GM19043 (cell line): ENCODE measurements around the gene RYR1.
"Not testable (repeated sequence)": the region's sequence is repeated elsewhere in the genome, so short reads cannot be mapped to it uniquely, and the experiment has no call there.

Experiments
- ATAC-seq: cut with Tn5 transposase; IDR thresholded peaks from one replicate; pipeline ENCODE4 v1.9.1; 2021; ENCODE audit warnings: low read depth; ENCODE audit not compliant: unreplicated experiment

The RYR1 gene

DNA sequence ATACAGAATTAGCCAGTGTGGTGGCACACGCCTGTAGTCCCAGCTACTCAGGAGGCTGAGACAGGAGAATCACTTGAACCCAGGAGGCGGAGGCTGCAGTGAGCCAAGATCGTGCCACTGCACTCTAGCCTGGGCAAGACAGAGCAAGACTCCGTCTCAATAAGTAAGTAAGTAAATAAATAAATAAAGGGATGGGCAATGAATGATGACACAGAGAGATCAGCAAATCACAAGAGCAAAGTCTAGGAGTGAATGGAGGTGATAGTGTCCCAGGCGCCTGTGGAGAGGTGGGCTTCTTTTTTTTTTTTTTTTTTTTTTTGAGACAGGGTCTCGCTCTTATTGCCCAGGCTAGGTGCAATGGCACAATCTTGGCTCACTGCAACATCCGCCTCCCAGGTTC is 125.4 kb downstream of the RYR1 start:
- ATAC-seq, result not testable (repeated sequence)

DNA sequence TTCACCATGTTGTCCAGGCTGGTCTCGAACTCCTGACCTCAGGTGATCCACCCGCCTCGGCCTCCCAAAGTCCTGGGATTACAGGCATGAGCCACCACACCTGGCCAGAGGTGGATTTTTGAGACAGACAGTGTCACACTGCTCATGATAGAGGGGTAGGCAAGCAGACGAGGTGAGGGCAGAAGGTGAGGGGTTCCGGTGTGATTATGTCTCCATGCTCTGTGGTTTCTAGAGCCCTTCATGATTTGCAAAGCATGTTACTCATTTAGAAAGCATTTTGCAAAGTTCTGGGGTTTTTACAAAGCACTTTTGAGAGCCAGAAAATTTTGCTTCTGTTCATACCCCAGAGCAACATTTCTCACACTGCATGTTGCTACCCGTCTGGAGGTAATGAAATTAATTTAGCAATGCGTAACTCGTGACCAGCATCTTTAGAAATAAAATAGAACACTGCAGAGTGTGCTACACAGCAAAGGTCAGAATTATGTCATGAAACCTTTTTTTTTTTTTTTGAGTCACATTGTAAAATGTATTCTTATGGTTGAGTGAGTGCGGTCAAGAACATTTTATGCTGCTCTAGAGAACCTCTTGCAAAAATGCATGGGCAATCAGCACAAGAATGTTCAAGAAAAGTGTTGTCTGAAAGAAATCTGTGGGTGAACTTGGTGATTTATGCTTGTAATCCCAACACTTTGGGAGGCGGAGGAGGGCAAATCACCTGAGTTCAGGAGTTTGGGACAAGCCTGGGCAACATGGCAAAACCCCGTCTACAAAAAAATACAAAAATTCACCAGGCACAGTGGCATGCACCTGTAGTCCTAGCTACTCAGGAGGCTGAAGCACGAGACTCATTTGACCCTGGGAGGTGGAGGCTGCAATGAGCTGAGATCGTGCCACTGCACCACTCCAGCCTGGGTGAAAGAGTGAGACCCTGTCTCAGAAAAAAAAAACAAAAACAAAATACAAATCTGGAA is 126.2 kb downstream of the RYR1 start:
- peak; percentile 61 for ATAC-seq

DNA sequence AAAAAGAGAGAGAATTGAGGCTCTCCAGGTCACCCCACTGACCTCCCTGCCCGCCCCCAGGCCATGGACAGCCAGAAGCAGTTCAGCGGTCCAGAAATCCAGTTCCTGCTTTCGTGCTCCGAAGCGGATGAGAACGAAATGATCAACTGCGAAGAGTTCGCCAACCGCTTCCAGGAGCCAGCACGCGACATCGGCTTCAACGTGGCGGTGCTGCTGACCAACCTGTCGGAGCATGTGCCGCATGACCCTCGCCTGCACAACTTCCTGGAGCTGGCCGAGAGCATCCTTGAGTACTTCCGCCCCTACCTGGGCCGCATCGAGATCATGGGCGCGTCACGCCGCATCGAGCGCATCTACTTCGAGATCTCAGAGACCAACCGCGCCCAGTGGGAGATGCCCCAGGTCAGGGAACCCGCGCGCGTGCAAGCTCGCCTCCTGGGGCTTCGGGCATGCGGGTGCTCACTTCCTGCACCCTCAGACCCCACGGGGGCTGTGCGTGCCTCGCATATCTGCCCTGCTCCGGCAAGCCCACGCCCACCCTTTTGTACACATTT is 127.6 kb downstream of the RYR1 start:
- no peak for ATAC-seq

DNA sequence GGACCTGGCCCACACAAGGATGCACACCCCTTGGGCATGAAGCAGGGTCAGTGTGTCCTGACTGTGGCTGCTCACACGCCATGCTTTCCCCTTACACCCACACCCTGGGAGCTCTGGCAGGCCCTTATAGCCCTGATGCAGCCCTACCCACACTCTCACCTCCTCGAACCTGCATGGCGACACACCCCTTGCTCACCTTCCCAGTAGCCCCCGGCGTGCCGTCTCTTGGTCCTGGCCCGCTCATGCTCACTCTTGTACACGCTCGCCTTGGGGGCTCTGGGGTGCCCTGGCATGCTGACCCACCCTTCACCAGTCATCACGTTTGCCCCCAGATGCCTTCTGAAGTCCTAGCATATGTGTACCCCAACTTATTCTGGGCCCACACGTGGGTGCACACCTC is 128.2 kb downstream of the RYR1 start:
- ATAC-seq, result no peak

DNA sequence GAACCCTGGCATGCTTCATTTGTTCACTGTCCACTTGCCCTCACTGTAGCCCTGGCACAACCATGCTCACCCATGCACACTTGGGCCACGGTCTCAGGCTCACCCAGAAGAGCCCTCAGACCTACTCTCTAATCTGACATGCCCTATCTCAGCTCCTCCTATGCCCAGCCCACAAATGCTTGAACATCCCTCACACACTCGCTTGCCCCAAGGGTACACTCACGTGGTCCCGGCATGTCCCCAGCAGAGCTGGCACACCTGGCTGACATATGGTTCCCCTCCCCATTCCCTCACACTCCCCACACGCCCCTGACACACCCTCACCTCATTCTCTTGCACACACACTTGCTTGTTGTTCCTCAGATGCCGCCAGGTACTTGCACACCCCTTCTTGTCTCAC is 128.6 kb downstream of the RYR1 start:
- ATAC-seq, result no peak

DNA sequence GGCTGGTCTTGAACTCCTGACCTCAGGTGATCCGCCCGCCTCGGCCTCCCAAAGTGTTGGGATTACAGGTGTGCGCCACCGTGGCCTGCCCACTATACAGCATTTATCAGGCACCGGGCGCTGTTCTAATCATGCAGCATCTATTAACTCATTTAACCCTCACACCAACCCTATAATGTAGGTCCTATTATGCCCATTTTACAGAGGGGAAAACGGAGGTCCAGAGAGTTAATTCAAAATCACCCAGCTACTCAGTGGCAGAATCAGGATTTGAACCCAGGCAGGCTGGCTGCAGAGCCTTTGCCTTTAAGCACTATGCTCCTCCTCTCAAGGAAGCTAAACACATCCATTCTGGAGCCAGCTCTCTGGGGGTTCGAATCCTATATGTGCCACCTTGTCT is 130.0 kb downstream of the RYR1 start:
- ATAC-seq, result no peak

DNA sequence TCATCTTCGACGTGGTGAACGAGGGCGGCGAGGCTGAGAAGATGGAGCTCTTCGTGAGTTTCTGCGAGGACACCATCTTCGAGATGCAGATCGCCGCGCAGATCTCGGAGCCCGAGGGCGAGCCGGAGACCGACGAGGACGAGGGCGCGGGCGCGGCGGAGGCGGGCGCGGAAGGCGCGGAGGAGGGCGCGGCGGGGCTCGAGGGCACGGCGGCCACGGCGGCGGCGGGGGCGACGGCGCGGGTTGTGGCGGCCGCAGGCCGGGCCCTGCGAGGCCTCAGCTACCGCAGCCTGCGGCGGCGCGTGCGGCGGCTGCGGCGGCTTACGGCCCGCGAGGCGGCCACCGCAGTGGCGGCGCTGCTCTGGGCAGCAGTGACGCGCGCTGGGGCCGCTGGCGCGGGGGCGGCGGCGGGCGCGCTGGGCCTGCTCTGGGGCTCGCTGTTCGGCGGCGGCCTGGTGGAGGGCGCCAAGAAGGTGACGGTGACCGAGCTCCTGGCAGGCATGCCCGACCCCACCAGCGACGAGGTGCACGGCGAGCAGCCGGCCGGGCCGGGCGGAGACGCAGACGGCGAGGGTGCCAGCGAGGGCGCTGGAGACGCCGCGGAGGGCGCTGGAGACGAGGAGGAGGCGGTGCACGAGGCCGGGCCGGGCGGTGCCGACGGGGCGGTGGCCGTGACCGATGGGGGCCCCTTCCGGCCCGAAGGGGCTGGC is 131.6 kb downstream of the RYR1 start:
- ATAC-seq, result no peak

DNA sequence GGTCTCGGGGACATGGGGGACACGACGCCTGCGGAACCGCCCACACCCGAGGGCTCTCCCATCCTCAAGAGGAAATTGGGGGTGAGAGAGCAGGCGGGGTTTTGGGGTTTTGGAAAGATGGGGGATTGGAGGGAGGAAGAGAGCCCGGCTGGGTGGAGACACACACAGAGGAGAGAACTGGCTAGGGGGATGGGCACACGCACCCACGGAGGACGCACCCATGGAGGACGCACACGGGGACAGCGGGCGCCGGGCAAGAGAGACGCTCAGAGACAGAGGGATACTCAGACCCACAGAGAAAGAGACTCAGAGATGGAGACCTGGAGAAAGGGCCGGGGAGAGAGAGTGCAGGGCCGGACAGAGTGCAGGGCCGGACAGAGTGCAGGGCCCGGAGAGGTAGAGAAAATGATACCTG is 132.2 kb downstream of the RYR1 start:
- no peak for ATAC-seq

DNA sequence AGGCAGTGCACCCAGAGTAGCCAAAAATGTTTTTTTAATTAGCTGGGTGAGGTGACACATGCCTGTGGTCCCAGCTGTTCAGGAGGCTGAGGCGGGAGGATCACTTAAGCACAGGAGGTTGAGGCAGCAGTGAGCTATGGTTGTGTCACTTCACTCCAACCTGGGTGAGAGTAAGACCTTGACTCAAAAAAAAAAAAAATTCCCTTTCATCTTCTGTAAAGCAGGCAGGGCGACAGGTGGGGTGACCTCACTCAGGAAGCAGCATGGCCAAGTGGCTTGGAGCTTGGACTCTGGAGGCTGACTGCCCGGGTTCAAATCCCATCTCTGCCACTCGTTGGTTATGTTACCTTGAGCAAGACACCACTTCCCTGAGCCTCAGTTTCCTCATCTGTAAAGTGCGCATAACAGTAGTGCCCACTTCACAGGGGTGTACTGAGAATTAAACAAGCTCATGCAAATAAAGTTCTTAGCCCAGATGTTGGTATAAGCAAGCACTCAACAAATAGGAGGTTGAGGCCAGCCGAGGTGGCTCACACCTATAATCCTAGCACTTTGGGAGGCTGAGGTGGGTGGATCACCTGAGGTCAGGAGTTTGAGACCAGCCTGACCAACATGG is 136.0 kb downstream of the RYR1 start:
- ATAC-seq, result no peak

DNA sequence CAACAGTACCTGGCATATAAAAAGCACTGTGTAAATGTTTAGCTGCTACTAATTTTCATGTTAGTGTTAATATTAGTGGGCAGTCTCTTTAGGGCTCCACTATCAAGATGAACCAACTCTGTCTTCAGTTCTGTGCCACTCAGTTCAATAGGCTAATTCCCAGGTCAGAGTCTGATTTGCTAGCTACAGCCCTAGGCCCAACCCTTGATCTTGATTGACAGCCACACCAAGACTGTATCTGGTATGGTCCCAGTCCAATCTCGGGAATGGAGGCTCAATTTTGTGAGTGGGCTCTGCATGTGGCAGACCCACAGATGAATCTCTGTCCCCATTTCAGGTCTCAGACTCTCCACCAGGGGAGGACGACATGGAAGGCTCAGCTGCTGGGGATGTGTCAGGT is 138.2 kb downstream of the RYR1 start:
- ATAC-seq, result no peak

DNA sequence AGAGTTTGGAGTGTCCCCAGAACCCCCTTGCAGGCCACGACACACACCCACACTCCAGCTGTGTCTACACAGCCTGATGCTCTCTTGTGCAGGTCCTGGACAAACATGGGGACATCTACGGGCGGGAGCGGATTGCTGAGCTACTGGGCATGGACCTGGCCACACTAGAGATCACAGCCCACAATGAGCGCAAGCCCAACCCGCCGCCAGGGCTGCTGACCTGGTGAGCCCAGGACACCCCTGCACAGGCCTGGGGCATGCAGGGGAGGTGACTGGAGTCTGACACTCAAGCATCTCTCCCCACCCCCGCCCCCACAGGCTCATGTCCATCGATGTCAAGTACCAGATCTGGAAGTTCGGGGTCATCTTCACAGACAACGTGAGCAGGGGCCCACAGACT is 144.3 kb downstream of the RYR1 start:
- no peak for ATAC-seq

DNA sequence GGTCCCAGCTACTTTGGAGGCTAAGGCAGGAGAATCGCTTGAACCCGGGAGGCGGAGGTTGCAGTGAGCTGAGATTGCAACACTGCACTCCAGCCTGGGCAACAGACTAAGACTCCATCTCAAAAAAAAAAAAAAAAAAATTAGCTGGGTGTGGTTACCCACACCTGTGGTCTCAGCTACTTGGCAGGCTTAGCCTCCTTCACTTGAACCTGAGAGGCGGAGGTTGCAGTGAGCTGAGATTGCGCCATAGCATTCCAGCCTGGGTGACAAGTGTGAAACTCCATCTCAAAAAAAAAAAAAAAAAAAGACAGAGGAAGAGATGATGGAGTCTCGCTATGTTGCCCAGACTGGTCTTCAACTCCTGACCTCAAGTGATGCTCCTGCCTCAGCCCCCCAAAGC is 145.8 kb downstream of the RYR1 start:
- ATAC-seq, result not testable (repeated sequence)

DNA sequence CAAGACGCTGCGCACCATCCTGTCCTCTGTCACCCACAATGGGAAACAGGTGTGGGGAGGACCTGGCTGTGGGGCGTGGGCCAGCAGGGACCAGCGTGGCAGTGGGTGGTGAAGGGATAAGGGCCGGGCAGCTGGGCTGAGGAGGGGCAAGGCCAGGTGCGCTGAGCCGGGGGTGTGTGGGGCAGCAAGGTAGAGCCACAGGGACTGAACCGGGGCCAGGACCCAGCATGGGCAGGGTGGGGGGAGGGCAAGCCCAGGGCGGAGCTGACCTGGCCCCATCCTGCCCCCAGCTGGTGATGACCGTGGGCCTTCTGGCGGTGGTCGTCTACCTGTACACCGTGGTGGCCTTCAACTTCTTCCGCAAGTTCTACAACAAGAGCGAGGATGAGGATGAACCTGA is 146.6 kb downstream of the RYR1 start:
- no peak for ATAC-seq

DNA sequence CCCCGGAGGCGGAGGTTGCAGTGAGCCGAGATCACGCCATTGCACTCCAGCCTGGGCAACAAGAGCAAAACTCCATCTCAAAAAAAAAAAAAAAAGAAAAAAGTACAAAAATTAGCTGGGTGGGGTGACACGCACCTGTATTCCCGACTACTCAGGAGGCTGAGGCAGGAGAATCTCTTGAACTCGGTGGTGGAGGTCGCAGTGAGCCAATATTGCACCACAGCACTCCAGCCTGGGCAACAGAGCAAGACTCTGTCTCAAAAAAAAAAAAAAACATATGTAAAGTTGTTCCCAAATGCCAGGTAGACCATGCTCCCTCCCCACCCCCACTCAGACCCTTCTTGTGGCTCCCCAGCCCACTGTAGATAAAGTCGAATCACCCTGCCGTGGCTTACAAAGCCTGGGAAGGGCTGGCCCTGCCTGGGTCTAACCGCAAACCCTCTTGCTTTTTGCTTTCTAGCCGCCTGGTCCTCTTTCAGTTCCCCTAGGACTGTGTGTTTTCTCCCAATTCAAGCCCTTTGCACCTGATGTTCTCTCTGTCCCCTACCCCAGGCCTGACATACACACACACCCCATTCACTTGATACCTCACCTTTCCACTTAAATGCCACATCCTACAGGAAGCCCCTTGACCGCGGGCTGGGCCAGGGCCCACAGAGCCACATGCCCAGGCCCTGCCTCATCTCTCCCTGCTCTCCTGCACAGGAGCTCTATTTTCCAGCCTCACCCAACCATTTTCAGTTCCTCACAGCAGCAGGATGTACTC is 149.9 kb downstream of the RYR1 start:
- ATAC-seq, result peak; percentile 72

DNA sequence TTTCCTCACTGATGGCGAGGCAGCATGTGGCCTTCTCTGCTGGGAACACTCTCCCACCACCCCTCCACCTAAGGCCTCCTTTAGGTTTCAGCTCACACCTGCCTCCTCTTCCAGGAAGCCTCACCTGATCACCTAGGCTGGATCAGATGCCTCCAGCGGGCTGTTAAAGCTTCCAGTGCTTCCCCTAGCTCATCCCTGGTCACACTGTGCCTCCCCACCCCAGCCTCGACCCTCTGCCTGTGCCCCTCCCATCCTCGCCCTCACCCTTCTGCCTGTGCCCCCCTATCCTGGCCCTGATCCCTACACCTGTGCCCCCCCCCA is 150.5 kb downstream of the RYR1 start:
- peak; percentile 43 for ATAC-seq

DNA sequence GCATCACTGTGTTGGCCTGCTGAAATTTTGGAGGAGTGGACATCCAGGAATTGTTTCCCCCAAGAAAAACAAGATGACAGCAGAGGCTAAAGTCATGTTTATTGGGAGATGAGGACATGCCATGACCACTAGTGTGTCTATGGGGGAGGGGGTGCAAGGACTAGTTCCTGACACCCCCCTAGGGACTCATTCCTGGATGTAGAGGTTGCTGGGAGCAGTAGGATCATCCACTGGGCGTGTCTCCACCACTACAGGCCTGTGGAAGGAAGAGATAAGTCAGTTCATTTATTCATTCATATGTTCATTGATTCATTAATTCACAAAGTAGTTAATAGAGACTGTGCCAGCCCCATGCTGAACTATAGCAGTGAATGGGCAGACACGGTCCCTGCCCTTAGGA is 154.1 kb downstream of the RYR1 start:
- ATAC-seq, result no peak

DNA sequence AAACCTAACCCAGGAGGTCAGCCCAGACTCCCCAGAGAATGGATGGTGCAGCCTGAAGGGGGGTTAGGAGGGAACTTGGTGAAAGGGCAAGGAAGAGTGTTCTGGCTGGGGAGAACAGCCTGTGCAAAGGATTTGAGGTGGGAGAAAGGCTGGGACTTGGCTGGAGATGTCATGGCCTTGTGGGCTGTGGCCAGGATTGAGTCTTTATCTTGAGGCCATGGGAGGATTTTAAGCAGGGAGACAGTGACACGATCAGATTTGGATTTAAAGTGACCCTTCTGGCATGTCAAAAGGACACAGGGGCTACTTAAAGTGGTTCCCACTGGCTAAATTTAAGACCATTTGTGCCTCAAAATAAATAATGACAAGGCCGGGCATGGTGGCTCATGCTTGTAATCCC is 154.6 kb downstream of the RYR1 start:
- ATAC-seq, result no peak

DNA sequence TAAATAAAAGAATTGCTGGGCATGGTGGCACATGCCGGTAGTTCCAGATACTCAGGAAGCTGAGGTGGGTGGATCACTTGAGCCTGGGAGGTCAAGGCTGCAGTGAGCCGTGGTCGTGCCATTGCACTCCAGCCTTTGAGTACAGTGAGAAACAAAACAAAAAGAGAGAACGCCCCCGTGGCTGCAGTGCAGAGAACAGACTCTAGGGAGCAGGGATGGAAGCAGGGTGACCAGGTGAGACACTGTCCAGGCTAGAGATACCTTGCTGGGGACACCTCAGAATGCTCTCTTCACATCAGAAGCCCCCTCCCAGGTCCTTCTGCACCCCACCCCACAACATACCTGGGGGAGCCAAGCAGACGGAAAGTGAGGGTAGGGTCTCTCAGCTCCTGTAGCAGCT is 159.4 kb downstream of the RYR1 start:
- ATAC-seq, result no peak

DNA sequence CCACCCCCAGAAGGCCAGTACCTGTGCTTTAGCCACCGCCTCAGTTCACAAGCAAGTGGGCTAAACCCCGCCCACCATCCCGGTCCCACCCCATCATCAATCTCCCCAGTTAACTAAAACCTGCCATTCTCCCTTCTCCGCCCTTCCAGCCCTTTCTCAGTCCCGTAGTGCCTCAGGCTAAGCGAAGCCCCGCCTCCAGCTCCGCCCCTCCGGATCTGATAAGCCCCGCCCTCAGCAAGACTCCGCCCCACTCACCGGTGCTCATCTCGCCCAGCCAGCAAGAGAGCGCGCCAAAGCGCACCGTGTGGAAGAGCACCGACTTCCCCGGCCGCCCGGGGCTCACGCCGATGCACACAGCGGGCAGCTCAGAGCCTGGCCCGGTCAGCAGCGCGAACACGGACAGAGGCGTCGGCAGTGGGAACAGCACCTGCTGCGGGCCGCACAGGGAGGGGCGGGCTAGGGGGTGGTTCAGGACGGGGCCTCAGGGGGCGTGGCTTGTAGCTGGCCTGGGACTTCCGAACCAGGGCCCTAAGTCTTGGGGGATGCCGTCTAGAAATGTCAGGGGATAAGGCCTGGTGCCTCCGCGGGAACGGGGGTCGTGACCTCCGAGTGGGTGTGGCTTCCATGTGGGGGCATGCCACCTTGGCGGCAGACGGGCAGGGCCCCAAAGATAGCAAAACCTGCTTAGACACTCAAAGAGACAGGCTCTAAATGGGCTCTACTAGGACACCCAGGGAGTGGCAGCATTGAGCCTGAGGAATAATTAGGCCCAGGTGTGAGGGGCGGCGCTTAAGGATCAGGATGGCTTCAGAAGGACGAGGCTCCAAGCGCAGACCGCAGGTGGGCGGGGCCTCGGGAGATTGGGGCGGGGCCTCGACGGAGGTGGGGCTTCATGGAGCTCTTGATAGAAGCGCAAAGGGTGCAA is 162.8 kb downstream of the RYR1 start:
- ATAC-seq, result no peak

DNA sequence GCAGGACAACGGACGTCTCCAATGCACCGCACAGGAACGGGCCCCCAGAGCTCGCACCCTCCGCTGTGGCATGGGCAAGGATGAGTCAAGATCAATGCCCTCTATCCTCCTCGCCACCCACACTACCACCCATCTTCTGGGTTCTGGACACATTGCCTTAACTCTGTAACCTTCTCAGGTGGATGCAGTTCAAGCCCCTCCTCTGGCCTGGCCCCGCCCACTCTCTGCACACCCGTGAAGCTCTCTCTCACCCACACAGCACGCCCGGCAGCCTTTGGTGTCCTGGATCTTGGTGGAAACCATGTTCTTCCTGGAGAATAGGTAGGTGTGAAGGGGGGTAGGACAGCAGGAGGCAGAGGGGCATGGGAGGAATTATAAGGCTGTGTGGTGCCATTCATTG is 163.6 kb downstream of the RYR1 start:
- ATAC-seq, result no peak
